Keratinocyte (primary cell): ENCODE data around the gene RHD. TPM values are rescaled to one million over a fixed set of nuclear protein-coding genes. Genes with fewer than 3 reads are reported as not detected.

Experiments used
- DNase-seq: peaks from one replicate; pipeline ENCODE4 v3.0.0-alpha.2; 2011; ENCODE audit warnings: low read depth, missing footprints, low spot score
- FAIRE-seq: peaks from 2 replicates; lab custom pipeline; 2011; peaks lifted over from hg19 to GRCh38; lab: Jason Lieb, UNC
- H2AFZ ChIP-seq: 2 replicates; pipeline ENCODE4 v1.6.0; 2012; ENCODE audit warnings: low read length, control low read depth, inconsistent platforms; ENCODE audit not compliant: control insufficient read depth
- H3K27ac ChIP-seq: 2 replicates; pipeline ENCODE4 v1.5.1; 2011; ENCODE audit warnings: low read length; ENCODE audit not compliant: control insufficient read depth, insufficient read depth
- H3K27me3 ChIP-seq: 3 replicates; pipeline ENCODE4 v1.6.0; 2011; ENCODE audit warnings: low read length; ENCODE audit not compliant: control insufficient read depth, insufficient read depth; ENCODE audit errors: extremely low read depth
- H3K36me3 ChIP-seq, 2 experiments: 2 replicates in 1 of 2; 3 replicates in 1 of 2; pipeline ENCODE4 v1.5.1; 2011; ENCODE audit warnings: low read length in 2 of 2, mild to moderate bottlenecking in 1 of 2; ENCODE audit not compliant: control insufficient read depth in 2 of 2, insufficient read depth in 2 of 2; ENCODE audit errors: extremely low read depth in 1 of 2
- H3K4me1 ChIP-seq: 3 replicates; pipeline ENCODE4 v1.5.1; 2011; ENCODE audit warnings: low read length; ENCODE audit not compliant: control insufficient read depth, insufficient read depth; ENCODE audit errors: extremely low read depth
- H3K4me2 ChIP-seq: 3 replicates; pipeline ENCODE4 v1.6.0; 2011; ENCODE audit warnings: low read depth, low read length; ENCODE audit not compliant: control insufficient read depth, insufficient read depth; ENCODE audit errors: extremely low read depth
- H3K4me3 ChIP-seq, 3 experiments: fragments of 200-600 bp in 1 of 3; sonication (generic) in 1 of 3; 2 replicates in 2 of 3; 3 replicates in 1 of 3; pipeline ENCODE4 v1.5.1; 2011 to 2016; ENCODE audit warnings: low read length in 3 of 3, mild to moderate bottlenecking in 3 of 3, control low read depth in 2 of 3, inconsistent platforms in 1 of 3, low read depth in 1 of 3, mixed read lengths in 1 of 3, mixed run types in 1 of 3, moderate library complexity in 1 of 3; ENCODE audit not compliant: control insufficient read depth in 2 of 3, insufficient read depth in 2 of 3; ENCODE audit errors: extremely low read depth in 1 of 3
- H3K79me2 ChIP-seq: 2 replicates; pipeline ENCODE4 v1.6.0; 2012; ENCODE audit warnings: low read length; ENCODE audit not compliant: control insufficient read depth, insufficient read depth
- H3K9ac ChIP-seq: 3 replicates; pipeline ENCODE4 v1.6.0; 2011; ENCODE audit warnings: low read length; ENCODE audit not compliant: control insufficient read depth, insufficient read depth; ENCODE audit errors: extremely low read depth
- H3K9me1 ChIP-seq: 3 replicates; pipeline ENCODE4 v1.6.0; 2011; ENCODE audit warnings: low read length; ENCODE audit not compliant: control insufficient read depth, insufficient read depth; ENCODE audit errors: extremely low read depth
- H3K9me3 ChIP-seq: 2 replicates; pipeline ENCODE4 v1.5.1; 2012; ENCODE audit warnings: low read depth, low read length; ENCODE audit not compliant: control insufficient read depth
- H4K20me1 ChIP-seq: 3 replicates; pipeline ENCODE4 v1.6.0; 2011; ENCODE audit warnings: low read length; ENCODE audit not compliant: control insufficient read depth, insufficient read depth; ENCODE audit errors: extremely low read depth
- CTCF ChIP-seq, 3 experiments: IDR thresholded peaks in 1 of 3; conservative IDR thresholded peaks in 1 of 3; optimal IDR thresholded peaks in 1 of 3; 2 replicates in 2 of 3; 3 replicates in 1 of 3; pipeline versions ENCODE3 to v1.5.1; 2011; ENCODE audit warnings: low read length in 3 of 3, mild to moderate bottlenecking in 3 of 3, moderate library complexity in 2 of 3, control low read depth in 1 of 3, inconsistent platforms in 1 of 3; ENCODE audit not compliant: insufficient read depth in 2 of 3; ENCODE audit errors: extremely low read depth in 1 of 3
- EZH2 ChIP-seq: IDR thresholded peaks from one replicate; pipeline ENCODE4 v1.6.1; 2012; ENCODE audit warnings: inconsistent platforms, mild to moderate bottlenecking, low read length, moderate library complexity
- dilution Hi-C: fragments of 300-500 bp; cut with MboI; formaldehyde crosslinking; loops from one replicate; pipeline ENCODE4 v1.7.0; 2020; ENCODE audit warnings: low sequenced_read_pairs; ENCODE audit not compliant: extremely low pct_ligation_motif_present
- polyA plus RNA-seq, 5 experiments: library from polyadenylated mRNA; depleted of rRNA in 3 of 5; stranded (reverse) in 3 of 5; stranded (forward) in 1 of 5; unstranded in 1 of 5; fragments of >200 nt; gene quantifications; 1 replicate in 1 of 5; 2 replicates in 3 of 5; 3 replicates in 1 of 5; pipeline versions ENCODE4 v1.2.1 to v1.2.3, GENCODE V29; 2011 to 2012; ENCODE audit warnings: missing spikeins in 2 of 5, low read depth in 1 of 5, low replicate concordance in 1 of 5

The RHD gene
- polyA plus RNA-seq, 1 donor (not counting 4 experiments of a cell fraction or from before 2014, with no cell fraction given) = not detected

DNA sequence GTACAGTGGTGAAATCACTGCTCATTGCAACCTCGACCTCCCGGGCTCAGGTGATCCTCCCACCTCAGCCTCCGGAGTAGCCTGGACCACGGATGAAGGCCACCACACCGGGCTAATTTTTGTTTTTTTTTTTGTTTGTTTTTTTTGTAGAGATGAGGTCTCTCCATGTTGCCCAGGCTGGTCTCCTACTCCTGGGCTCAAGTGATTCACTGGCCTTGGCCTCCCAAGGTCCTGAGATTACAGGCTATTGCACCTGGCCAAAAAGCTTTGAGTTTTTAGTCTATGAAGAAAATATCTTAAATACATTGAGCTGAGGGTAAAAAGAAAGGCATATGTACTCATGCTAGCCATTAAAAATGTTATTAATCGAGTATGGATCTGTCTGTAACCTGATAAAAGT lies 69.4 kb downstream of the RHD start:
- H3K4me1 ChIP-seq = peaks cover 19% of the 10 kb centered on the region
- peaks cover 49% of the 10 kb centered on the region for H3K79me2 ChIP-seq
- H3K27ac ChIP-seq = no peak overlapping the region
- DNase-seq (no peak), FAIRE-seq (no peak)
- H3K9ac ChIP-seq = no peak overlapping the region
- H4K20me1 ChIP-seq = peaks cover 3% of the 10 kb centered on the region
- no peaks in the 10 kb centered on the region for H3K9me1 ChIP-seq
- H3K4me3 ChIP-seq = no peak overlapping the region
- H2AFZ ChIP-seq = no peak overlapping the region
- dilution Hi-C loops = no loop called here
- peaks cover 0 to 4% of the 10 kb centered on the region in 2 experiments for H3K36me3 ChIP-seq
- no peaks in the 10 kb centered on the region for H3K9me3 ChIP-seq
- no peak for TF ChIP-seq CTCF (optimal IDR thresholded peaks at IDR 0.05 in 1 of 3, IDR thresholded peaks at IDR 0.05 in 1 of 3, conservative IDR thresholded peaks at IDR 0.05 in 1 of 3; ENCODE audit: extremely low read depth in 1 of 3, insufficient read depth in 2 of 3, low read length in 3 of 3)
- no peak for TF ChIP-seq EZH2
- no peaks in the 10 kb centered on the region for H3K27me3 ChIP-seq
- H3K4me2 ChIP-seq = no peak overlapping the region

- dilution Hi-C loops = no loop called here
- Histone ChIP-seq H3K27me3 (no peaks in the 10 kb centered on the region), H3K9me1 (no peaks in the 10 kb centered on the region), H3K27ac (no peak overlapping the region), H3K9me3 (no peaks in the 10 kb centered on the region), H4K20me1 (peaks cover 3% of the 10 kb centered on the region), H3K4me3 (no peak overlapping the region), H3K79me2 (peaks cover 46% of the 10 kb centered on the region), H3K36me3 (peaks cover 0 to 4% of the 10 kb centered on the region in 2 experiments), H3K4me1 (peaks cover 19% of the 10 kb centered on the region), H2AFZ (no peak overlapping the region), H3K9ac (no peak overlapping the region), H3K4me2 (no peak overlapping the region)
- DNase-seq (no peak), FAIRE-seq (no peak)
- no peak for TF ChIP-seq EZH2
- TF ChIP-seq CTCF (optimal IDR thresholded peaks at IDR 0.05 in 1 of 3, IDR thresholded peaks at IDR 0.05 in 1 of 3, conservative IDR thresholded peaks at IDR 0.05 in 1 of 3; ENCODE audit: extremely low read depth in 1 of 3, insufficient read depth in 2 of 3, low read length in 3 of 3) = no peak
Observed at GRCh38 chr1:25342846-25343245, 70.5 kb downstream of the RHD start.
